ENCODE data around the gene SHB. TPM values are rescaled to one million over a fixed set of nuclear protein-coding genes. Genes with fewer than 3 reads are reported as not detected.

The SHB gene
- total and polyA plus RNA-seq, 2 of the 13 experiments (the other 11 are each of a cell fraction or from before 2014, with no cell fraction given), result 19.4 to 20.7 TPM

DNA sequence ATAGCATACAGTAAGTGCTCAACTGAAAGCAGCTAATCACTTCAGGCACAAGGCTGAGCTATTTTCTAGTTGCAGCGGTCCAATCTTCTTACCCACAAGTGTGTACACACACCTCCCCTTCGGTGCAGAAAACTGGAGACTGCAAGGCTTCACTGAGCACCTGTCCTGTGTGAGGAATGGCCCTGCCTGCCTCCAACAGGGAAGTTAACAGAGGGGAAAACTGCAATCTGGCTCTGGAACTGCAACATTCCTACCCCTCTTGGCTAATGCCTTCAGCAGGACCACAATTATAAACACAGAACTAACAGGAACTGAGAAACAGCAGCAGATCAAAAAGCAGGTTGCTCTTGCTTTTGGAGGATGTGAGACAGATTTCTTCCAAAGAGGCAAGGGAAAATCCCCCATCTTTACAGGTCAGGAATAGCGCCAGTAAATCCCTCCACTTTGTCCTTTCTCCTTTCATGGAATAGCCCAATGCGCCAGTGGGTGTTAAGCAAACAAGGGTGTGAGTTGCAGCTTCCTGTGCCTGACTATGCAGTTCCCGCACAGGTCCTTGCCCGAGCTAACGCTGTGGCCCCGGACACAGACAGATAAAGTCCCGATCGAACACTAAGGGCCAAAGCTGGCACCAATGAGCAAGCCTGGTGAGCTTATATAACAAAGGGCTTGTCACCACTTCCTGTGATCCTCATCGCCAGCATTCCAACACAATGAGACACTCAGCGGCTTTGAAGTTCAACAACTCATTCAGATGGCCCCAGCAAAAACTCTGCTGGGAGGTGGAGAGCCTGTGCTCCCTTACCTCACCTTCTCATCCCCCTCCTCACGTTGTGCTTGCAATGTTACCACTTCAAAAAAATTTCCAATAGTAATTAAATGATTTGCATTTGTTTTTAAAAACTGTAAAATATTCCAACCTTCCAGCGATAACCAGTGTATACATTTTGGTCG, 21.5 kb downstream of the SHB start (continued):
- TF ChIP-seq ZFP91 (CRISPR knock-in tag; IDR thresholded peaks at IDR 0.05; ENCODE audit: borderline replicate concordance), result peak; percentile 55; the same call in 1 of the 2 replicates
- no peak for TF ChIP-seq MZF1 (CRISPR knock-in tag; IDR thresholded peaks at IDR 0.05; ENCODE audit: borderline replicate concordance)
- no peak for TF ChIP-seq HNF4G (IDR thresholded peaks at IDR 0.05; ENCODE audit: borderline replicate concordance, low read depth, low read length)
- peak; percentile 87 for TF ChIP-seq HNF4G (CRISPR knock-in tag; IDR thresholded peaks at IDR 0.05; ENCODE audit: borderline replicate concordance, low read depth)
- TF ChIP-seq JDP2 (CRISPR knock-in tag; IDR thresholded peaks at IDR 0.05; ENCODE audit: borderline replicate concordance), result no peak
- TF ChIP-seq ZNF180 (CRISPR knock-in tag; IDR thresholded peaks at IDR 0.05; ENCODE audit: borderline replicate concordance, low read depth), result no peak
- TF ChIP-seq, protein P1, sequence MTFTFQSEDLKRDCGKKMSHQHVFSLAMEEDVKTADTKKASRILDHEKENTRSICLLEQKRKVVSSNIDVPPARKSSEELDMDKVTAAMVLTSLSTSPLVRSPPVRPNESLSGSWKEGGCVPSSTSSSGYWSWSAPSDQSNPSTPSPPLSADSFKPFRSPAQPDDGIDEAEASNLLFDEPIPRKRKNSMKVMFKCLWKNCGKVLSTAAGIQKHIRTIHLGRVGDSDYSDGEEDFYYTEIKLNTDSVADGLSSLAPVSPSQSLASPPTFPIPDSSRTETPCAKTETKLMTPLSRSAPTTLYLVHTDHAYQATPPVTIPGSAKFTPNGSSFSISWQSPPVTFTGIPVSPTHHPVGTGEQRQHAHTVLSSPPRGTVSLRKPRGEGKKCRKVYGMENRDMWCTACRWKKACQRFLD (CRISPR knock-in tag; IDR thresholded peaks at IDR 0.05; ENCODE audit: borderline replicate concordance), result no peak
- TF ChIP-seq SPEN (CRISPR knock-in tag; IDR thresholded peaks at IDR 0.05; ENCODE audit: low read depth), result peak; percentile 68; the same call in 1 of the 2 replicates
- TF ChIP-seq ZNF556 (CRISPR knock-in tag; IDR thresholded peaks at IDR 0.05; ENCODE audit: borderline replicate concordance), result peak; percentile 66; the same call in 1 of the 2 replicates
- no peak for TF ChIP-seq CBX2 (IDR thresholded peaks at IDR 0.05; ENCODE audit: low read depth, low read length)
- TF ChIP-seq CBX2 (CRISPR knock-in tag; IDR thresholded peaks at IDR 0.05; ENCODE audit: low read depth), result no peak
- TF ChIP-seq ISL2 (CRISPR knock-in tag; IDR thresholded peaks at IDR 0.05), result peak; percentile 87
- no peak for TF ChIP-seq MTF1 (CRISPR knock-in tag; IDR thresholded peaks at IDR 0.05)
- no peak for TF ChIP-seq ZNF326 (CRISPR knock-in tag; IDR thresholded peaks at IDR 0.05; ENCODE audit: borderline replicate concordance)
- peak; percentile 36 for TF ChIP-seq ZNF264 (CRISPR knock-in tag; IDR thresholded peaks at IDR 0.05)
- peak; percentile 73; the same call in 1 of the 2 replicates for TF ChIP-seq SIX1 (CRISPR knock-in tag; IDR thresholded peaks at IDR 0.05; ENCODE audit: borderline replicate concordance)
- TF ChIP-seq, protein P2, sequence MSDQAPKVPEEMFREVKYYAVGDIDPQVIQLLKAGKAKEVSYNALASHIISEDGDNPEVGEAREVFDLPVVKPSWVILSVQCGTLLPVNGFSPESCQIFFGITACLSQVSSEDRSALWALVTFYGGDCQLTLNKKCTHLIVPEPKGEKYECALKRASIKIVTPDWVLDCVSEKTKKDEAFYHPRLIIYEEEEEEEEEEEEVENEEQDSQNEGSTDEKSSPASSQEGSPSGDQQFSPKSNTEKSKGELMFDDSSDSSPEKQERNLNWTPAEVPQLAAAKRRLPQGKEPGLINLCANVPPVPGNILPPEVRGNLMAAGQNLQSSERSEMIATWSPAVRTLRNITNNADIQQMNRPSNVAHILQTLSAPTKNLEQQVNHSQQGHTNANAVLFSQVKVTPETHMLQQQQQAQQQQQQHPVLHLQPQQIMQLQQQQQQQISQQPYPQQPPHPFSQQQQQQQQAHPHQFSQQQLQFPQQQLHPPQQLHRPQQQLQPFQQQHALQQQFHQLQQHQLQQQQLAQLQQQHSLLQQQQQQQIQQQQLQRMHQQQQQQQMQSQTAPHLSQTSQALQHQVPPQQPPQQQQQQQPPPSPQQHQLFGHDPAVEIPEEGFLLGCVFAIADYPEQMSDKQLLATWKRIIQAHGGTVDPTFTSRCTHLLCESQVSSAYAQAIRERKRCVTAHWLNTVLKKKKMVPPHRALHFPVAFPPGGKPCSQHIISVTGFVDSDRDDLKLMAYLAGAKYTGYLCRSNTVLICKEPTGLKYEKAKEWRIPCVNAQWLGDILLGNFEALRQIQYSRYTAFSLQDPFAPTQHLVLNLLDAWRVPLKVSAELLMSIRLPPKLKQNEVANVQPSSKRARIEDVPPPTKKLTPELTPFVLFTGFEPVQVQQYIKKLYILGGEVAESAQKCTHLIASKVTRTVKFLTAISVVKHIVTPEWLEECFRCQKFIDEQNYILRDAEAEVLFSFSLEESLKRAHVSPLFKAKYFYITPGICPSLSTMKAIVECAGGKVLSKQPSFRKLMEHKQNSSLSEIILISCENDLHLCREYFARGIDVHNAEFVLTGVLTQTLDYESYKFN (CRISPR knock-in tag; conservative IDR thresholded peaks at IDR 0.05), result peak; percentile 95
- TF ChIP-seq ZNF292 (CRISPR knock-in tag; IDR thresholded peaks at IDR 0.05; ENCODE audit: borderline replicate concordance, low read depth), result peak; percentile 97
- TF ChIP-seq ZNF205 (CRISPR knock-in tag; IDR thresholded peaks at IDR 0.05), result peak; percentile 76; the same call in 1 of the 2 replicates
- no peak for TF ChIP-seq U2AF1 (optimal IDR thresholded peaks at IDR 0.05; ENCODE audit: low read depth, low read length)
- 0 out of 2 replicates have a peak, but pooled peaks have one; percentile 64 for TF ChIP-seq ZFP36L1 (CRISPR knock-in tag; IDR thresholded peaks at IDR 0.05)

All from HepG2 (cell line).